HL-60 (cell line): ENCODE data around the gene ACACA.

Experiments
- GABPA ChIP-seq: IDR thresholded peaks from 2 replicates; pipeline ENCODE4 v1.6.1; 2012; ENCODE audit warnings: low read depth
- POLR2AphosphoS5 ChIP-seq: IDR thresholded peaks from 2 replicates; pipeline ENCODE4 v1.6.1; 2012; ENCODE audit warnings: low read depth
- REST ChIP-seq: IDR thresholded peaks from 2 replicates; pipeline ENCODE4 v1.6.1; 2012; ENCODE audit warnings: low read depth; ENCODE audit not compliant: insufficient replicate concordance
- TF ChIP-seq, protein P1 (sequence below): IDR thresholded peaks from one replicate; pipeline ENCODE4 v1.5.1; 2011; ENCODE audit warnings: low read length, control low read depth, inconsistent platforms; ENCODE audit not compliant: insufficient read depth

DNA sequence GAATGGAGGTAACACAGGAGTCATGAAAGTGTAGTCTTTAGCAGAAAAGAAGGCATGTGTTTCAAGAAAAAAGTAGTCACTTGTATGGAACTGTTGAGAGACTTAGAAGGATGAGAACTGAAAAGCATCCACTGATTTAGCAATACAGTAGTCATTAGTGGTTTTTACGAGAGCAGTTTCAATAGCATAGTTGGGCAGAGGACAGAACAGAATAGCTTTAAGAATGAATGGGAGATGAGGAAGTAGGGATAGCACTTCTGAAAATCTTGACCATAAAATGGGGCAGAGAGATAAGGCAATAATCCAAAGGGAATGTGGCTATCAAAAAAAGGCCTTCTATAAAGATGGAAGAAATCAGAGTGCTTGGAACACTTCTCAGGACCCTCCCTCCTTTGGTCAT is 95.7 kb downstream of the ACACA start:
- TF ChIP-seq, protein P1, sequence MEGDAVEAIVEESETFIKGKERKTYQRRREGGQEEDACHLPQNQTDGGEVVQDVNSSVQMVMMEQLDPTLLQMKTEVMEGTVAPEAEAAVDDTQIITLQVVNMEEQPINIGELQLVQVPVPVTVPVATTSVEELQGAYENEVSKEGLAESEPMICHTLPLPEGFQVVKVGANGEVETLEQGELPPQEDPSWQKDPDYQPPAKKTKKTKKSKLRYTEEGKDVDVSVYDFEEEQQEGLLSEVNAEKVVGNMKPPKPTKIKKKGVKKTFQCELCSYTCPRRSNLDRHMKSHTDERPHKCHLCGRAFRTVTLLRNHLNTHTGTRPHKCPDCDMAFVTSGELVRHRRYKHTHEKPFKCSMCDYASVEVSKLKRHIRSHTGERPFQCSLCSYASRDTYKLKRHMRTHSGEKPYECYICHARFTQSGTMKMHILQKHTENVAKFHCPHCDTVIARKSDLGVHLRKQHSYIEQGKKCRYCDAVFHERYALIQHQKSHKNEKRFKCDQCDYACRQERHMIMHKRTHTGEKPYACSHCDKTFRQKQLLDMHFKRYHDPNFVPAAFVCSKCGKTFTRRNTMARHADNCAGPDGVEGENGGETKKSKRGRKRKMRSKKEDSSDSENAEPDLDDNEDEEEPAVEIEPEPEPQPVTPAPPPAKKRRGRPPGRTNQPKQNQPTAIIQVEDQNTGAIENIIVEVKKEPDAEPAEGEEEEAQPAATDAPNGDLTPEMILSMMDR, result no peak
- TF ChIP-seq REST (no peak), POLR2AphosphoS5 (no peak), GABPA (no peak)
